HepG2 (cell line): ENCODE measurements around the gene HNRNPAB.

Source experiments
- ARNTL ChIP-seq: sonication (generic); formaldehyde crosslinking; IDR thresholded peaks from 2 replicates; pipeline ENCODE4 v1.4.0; 2020; ENCODE audit warnings: mild to moderate bottlenecking, missing genetic modification reagents
- ATF1 ChIP-seq: IDR thresholded peaks from 2 replicates; pipeline ENCODE4 v1.6.1; 2016; ENCODE audit warnings: mild to moderate bottlenecking, control low read depth
- CEBPB ChIP-seq: IDR thresholded peaks from 2 replicates; pipeline ENCODE4 v1.6.1; 2011; ENCODE audit warnings: low read depth, low read length, improper control_type of control experiment, borderline replicate concordance
- CTCF ChIP-seq: sonication (generic); formaldehyde crosslinking; IDR thresholded peaks from 2 replicates; pipeline ENCODE4 v1.5.0; 2020; ENCODE audit warnings: mild to moderate bottlenecking, missing genetic modification reagents, moderate library complexity
- EED ChIP-seq: sonication (generic); formaldehyde crosslinking; IDR thresholded peaks from 2 replicates; pipeline ENCODE4 v1.5.0; 2020; ENCODE audit warnings: mild to moderate bottlenecking, missing genetic modification reagents
- EZH2 ChIP-seq: conservative IDR thresholded peaks from 2 replicates; pipeline ENCODE4 v1.6.1; 2012; ENCODE audit warnings: mild to moderate bottlenecking, low read depth, low read length, moderate library complexity
- MXI1 ChIP-seq: IDR thresholded peaks from 3 replicates; pipeline ENCODE4 v1.6.1; 2012; ENCODE audit warnings: low read depth, low read length, inconsistent platforms, borderline replicate concordance
- POLR2A ChIP-seq, 2 experiments: IDR thresholded peaks; 2 replicates each; pipeline ENCODE4 v1.6.1; 2011; ENCODE audit warnings: low read depth in 2 of 2, low read length in 2 of 2, mild to moderate bottlenecking in 1 of 2, moderate library complexity in 1 of 2; ENCODE audit not compliant: insufficient read depth in 1 of 2
- ZNF335 ChIP-seq: sonication (generic); formaldehyde crosslinking; IDR thresholded peaks from 2 replicates; pipeline ENCODE4 v1.4.0; 2020; ENCODE audit warnings: missing genetic modification reagents
- ZNF709 ChIP-seq: sonication (generic); formaldehyde crosslinking; IDR thresholded peaks from 2 replicates; pipeline ENCODE4 v1.5.0; 2020; ENCODE audit warnings: mild to moderate bottlenecking, missing genetic modification reagents
- ZNF776 ChIP-seq: sonication (generic); formaldehyde crosslinking; IDR thresholded peaks from 2 replicates; pipeline ENCODE4 v1.4.0; 2020; ENCODE audit warnings: mild to moderate bottlenecking, missing genetic modification reagents
- TF ChIP-seq, protein P1 (sequence below): conservative IDR thresholded peaks from 2 replicates; pipeline ENCODE4 v1.6.1; 2018; ENCODE audit warnings: missing genetic modification reagents
- TF ChIP-seq, protein P2 (sequence below): IDR thresholded peaks from 2 replicates; pipeline ENCODE4 v1.6.1; 2016; ENCODE audit warnings: low read depth, missing genetic modification reagents, missing compliant biosample characterization

DNA sequence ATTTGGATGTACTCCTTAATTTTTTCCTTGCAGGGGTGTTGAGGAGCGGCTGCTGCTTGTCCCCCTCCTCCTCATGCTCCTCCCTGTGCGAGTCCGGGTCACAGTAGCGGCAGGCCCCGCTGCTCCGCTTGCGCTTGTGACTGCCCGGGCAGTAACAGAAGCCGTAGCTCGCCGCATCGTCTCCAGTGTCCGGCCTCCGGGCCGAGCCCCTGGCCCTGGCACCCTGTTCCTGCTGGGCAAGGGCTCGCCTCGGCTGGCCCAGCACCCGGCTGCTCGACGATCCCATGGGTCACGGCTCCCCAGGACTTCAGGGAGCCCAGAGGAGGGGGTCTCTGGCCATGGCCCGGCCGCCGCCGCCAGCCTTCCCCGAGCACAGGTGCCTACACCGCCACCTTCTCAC, 17.3 kb upstream of the HNRNPAB start, which contains the start of gene GMCL2:
- TF ChIP-seq CEBPB: no peak
- no peak for TF ChIP-seq ATF1 (CRISPR knock-in tag)
- no peak for TF ChIP-seq ARNTL (CRISPR knock-in tag)
- TF ChIP-seq, protein P1, sequence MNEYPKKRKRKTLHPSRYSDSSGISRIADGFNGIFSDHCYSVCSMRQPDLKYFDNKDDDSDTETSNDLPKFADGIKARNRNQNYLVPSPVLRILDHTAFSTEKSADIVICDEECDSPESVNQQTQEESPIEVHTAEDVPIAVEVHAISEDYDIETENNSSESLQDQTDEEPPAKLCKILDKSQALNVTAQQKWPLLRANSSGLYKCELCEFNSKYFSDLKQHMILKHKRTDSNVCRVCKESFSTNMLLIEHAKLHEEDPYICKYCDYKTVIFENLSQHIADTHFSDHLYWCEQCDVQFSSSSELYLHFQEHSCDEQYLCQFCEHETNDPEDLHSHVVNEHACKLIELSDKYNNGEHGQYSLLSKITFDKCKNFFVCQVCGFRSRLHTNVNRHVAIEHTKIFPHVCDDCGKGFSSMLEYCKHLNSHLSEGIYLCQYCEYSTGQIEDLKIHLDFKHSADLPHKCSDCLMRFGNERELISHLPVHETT (CRISPR knock-in tag): no peak
- TF ChIP-seq ZNF335 (CRISPR knock-in tag): no peak
- TF ChIP-seq ZNF709 (CRISPR knock-in tag): no peak
- TF ChIP-seq CTCF: no peak
- no peak for TF ChIP-seq POLR2A (IDR thresholded peaks at IDR 0.05; ENCODE audit: insufficient read depth in 1 of 2, low read depth in 2 of 2, low read length in 2 of 2)
- TF ChIP-seq ZNF776 (CRISPR knock-in tag): no peak
- no peak for TF ChIP-seq EZH2
- TF ChIP-seq, protein P2, sequence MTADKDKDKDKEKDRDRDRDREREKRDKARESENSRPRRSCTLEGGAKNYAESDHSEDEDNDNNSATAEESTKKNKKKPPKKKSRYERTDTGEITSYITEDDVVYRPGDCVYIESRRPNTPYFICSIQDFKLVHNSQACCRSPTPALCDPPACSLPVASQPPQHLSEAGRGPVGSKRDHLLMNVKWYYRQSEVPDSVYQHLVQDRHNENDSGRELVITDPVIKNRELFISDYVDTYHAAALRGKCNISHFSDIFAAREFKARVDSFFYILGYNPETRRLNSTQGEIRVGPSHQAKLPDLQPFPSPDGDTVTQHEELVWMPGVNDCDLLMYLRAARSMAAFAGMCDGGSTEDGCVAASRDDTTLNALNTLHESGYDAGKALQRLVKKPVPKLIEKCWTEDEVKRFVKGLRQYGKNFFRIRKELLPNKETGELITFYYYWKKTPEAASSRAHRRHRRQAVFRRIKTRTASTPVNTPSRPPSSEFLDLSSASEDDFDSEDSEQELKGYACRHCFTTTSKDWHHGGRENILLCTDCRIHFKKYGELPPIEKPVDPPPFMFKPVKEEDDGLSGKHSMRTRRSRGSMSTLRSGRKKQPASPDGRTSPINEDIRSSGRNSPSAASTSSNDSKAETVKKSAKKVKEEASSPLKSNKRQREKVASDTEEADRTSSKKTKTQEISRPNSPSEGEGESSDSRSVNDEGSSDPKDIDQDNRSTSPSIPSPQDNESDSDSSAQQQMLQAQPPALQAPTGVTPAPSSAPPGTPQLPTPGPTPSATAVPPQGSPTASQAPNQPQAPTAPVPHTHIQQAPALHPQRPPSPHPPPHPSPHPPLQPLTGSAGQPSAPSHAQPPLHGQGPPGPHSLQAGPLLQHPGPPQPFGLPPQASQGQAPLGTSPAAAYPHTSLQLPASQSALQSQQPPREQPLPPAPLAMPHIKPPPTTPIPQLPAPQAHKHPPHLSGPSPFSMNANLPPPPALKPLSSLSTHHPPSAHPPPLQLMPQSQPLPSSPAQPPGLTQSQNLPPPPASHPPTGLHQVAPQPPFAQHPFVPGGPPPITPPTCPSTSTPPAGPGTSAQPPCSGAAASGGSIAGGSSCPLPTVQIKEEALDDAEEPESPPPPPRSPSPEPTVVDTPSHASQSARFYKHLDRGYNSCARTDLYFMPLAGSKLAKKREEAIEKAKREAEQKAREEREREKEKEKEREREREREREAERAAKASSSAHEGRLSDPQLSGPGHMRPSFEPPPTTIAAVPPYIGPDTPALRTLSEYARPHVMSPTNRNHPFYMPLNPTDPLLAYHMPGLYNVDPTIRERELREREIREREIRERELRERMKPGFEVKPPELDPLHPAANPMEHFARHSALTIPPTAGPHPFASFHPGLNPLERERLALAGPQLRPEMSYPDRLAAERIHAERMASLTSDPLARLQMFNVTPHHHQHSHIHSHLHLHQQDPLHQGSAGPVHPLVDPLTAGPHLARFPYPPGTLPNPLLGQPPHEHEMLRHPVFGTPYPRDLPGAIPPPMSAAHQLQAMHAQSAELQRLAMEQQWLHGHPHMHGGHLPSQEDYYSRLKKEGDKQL (CRISPR knock-in tag): no peak
- no peak for TF ChIP-seq EED
- TF ChIP-seq MXI1: no peak
